VCaP (cell line): ENCODE results near the gene HECTD3.
"Not testable (repeated sequence)": the region's sequence is repeated elsewhere in the genome, so short reads cannot be mapped to it uniquely, and the experiment has no call there.

Experiments
- H3K27ac ChIP-seq: fragments of 450-650 bp; 2 replicates; pipeline ENCODE4 v1.5.1; 2017
- CTCF ChIP-seq: fragments of 450-650 bp; conservative IDR thresholded peaks from 2 replicates; pipeline ENCODE4 v1.5.1; 2017; ENCODE audit warnings: mild to moderate bottlenecking, moderate library complexity

Gene HECTD3

GRCh38 chr1:44976252-44976651, 34.9 kb downstream of the HECTD3 start:
- H3K27ac ChIP-seq: no peak overlapping the region
- no peak for TF ChIP-seq CTCF

- TF ChIP-seq CTCF: no peak
- H3K27ac ChIP-seq: no peak overlapping the region
These were observed 37.5 kb downstream of the HECTD3 start for GRCh38 chr1:44973645-44974044.

GRCh38 chr1:44970317-44970716, 40.8 kb downstream of the HECTD3 start:
- H3K27ac ChIP-seq: peak overlapping the region; percentile 36; the same call in 1 of the 2 replicates
- TF ChIP-seq CTCF: no peak

- no peak for TF ChIP-seq CTCF
These were observed 46.7 kb downstream of the HECTD3 start for GRCh38 chr1:44964396-44964795.

GRCh38 chr1:44962729-44963128, 48.4 kb downstream of the HECTD3 start:
- TF ChIP-seq CTCF: no peak
- H3K27ac ChIP-seq: no peak overlapping the region

More at GRCh38 chr1:44964396-44964795, 46.7 kb downstream of the HECTD3 start:
- H3K27ac ChIP-seq: no peak overlapping the region

- not testable (repeated sequence) for H3K27ac ChIP-seq
These were observed 49.1 kb downstream of the HECTD3 start for GRCh38 chr1:44962022-44962421.

- not testable (repeated sequence) for H3K27ac ChIP-seq
These were observed 53.6 kb downstream of the HECTD3 start for GRCh38 chr1:44957566-44957965.

- H3K27ac ChIP-seq: not testable (repeated sequence)
These were observed 55.0 kb downstream of the HECTD3 start for GRCh38 chr1:44956077-44956476.
